G401 (cell line): ENCODE measurements around the gene CHRNA10. TPM values are rescaled to one million over a fixed set of nuclear protein-coding genes. Genes with fewer than 3 reads are reported as not detected.

Source experiments
- DNase-seq: peaks from one replicate; pipeline ENCODE4 v3.0.0-alpha.2; 2015; ENCODE audit warnings: low spot score
- in situ Hi-C: cut with HindIII; loops from 2 replicates; pipeline ENCODE4 v1.10.0; 2016; ENCODE audit warnings: low sequenced_read_pairs, mixed read lengths
- total RNA-seq: library from RNA; depleted of rRNA; stranded (reverse); fragments of >200 nt; shearing (Covaris generic); gene quantifications from 2 replicates; pipeline ENCODE4 v1.2.3, GENCODE V29; 2014

The CHRNA10 gene
- total RNA-seq, 1 experiment from 2014 or later, result 0.20 TPM

DNA sequence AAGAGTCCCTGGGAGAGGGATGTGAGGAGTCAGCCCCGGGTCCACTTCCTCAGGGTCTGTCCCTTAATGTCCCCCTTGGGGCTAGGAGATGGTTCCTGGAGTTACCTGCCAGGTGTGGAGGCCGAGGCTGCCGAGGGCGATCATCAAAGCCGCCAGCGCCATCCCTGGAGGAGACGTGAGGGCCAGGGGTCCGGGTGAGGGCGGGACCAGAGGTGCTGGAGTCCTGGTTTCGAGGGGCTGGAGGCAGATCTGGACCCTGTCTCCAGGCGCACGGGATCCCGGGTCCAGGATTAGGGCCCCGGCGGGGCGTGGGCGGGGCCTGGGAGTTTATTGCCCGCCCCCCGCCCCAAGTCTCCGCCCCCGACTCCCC lies 29.5 kb downstream of the CHRNA10 start, which contains the start of gene ART5:
ART5 (minus strand) TSS at position 292 of the 370 bp plus-strand sequence; CDS start at position 162, 130 bp downstream.
- in situ Hi-C loops, result no loop called here
- DNase-seq, result no peak

DNA sequence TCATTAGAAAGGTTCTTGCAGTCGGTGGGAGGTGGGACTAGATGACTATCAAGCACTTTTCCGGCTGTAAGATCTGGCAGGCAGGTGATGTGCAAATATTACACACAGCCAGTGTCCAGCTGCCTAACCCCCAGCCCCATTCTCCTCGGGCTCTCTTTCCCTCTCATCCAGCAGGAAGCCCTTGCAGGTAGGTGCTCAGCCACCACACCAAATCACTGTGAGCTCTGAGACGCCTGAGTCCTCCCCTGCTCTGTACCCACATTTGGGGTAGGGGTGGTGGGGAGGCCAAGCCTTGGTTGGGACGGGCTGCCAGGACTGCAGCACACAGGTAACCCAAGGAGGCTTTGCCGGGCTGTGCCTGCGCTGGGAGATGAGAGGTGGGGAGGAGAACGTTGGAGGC lies 30.0 kb downstream of the CHRNA10 start:
- in situ Hi-C loops, result no loop called here
- no peak for DNase-seq

DNA sequence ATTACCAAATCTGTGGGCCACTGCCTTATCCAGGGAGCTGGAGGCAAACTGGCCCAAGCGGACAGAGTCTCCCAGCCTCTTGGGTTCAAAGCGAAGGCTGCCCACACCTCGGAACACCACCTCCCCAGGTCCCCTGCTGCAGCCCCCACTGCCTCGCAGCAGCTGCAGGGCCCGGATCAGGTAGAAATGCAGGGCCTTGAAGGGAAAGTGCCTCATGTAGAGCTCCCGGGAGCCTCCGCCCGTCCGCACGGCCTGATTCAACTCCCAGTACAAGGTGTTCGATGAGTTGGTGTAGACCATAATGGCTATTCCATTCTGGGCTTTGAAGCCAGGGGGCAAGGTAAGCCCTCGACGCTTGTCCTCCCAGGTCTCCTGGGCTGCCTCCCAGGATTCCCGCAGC lies 31.3 kb downstream of the CHRNA10 start:
- DNase-seq, result no peak
- in situ Hi-C loops, result no loop called here

DNA sequence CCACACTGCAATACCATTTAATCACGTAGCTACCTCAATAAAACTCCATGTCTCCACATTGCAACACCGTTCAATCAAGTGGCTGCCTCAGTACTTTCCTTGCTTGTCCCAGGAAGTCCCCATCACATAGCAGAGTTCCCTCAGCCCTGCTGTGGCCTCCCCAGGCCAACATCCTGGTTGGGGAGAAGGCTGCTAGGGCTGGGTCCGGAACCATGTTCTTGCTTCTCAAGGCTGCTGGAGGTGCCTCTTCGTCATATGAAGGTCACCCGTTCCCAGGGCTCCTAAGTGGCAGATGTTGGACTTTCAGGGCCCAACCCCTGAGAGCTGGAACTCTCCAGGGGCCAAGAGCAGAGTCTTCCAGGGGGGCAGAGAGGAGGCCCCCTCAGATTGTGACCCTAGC lies 32.7 kb downstream of the CHRNA10 start:
- in situ Hi-C loops, result no loop called here

DNA sequence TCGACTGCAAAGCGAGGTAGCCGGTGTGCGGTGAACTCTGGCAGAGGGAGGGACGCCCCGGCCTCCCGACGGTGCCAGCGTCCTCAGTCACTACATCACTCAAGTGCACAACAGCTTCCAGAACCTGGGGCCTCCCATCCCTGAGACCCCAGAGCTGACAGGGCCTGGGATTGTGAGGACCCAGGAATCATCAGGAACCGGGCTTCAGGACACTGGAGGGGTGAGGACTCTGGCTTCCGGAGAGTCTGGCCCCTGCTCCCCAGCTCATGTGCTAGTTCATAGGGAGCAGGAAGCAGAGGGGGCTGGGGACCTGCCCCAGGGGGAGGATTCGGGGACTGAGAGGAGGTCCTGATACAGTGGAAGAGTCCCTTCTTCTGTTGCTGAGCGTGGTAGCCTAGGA lies 34.0 kb downstream of the CHRNA10 start:
- in situ Hi-C loops, result no loop called here
- no peak for DNase-seq

More for the DNA sequence above, 32.7 kb downstream of the CHRNA10 start:
- DNase-seq, result no peak

DNA sequence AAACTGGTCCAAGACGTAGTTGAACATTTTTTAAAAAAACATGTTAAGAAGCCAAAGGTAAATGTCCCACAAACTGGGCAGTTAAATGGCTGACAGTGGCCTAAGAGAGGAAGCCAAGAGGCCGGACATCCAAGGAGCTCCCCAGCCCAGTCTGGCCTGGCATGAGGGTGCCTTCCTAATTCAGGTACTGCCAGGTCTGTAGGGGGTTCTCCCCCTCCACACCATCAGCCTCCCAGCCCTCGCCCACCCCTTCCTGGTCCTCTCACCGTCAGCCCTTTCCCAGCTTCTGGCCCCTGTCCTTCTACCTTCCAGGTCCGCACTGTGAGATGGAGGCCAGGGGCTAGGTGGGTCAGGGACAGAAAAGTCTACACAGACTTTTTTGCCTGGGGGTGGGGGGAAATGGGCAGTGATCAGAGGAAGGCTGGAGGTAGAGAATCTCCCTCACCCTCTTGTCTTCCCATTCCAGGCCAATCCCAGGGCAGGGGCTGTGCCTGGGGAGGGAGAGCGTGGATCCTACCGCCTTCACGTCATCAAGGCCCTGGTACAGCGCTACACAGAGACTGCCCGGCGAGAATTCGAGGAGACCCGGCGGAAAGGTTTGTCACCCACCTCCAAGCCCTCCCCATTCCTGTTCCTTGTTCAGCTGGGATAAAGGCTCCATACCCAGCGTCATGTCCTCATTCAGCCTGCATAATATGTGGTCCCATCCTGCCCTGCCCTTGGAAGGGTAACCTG lies 35.4 kb downstream of the CHRNA10 start:
- DNase-seq, result no peak
- in situ Hi-C loops, result no loop called here

DNA sequence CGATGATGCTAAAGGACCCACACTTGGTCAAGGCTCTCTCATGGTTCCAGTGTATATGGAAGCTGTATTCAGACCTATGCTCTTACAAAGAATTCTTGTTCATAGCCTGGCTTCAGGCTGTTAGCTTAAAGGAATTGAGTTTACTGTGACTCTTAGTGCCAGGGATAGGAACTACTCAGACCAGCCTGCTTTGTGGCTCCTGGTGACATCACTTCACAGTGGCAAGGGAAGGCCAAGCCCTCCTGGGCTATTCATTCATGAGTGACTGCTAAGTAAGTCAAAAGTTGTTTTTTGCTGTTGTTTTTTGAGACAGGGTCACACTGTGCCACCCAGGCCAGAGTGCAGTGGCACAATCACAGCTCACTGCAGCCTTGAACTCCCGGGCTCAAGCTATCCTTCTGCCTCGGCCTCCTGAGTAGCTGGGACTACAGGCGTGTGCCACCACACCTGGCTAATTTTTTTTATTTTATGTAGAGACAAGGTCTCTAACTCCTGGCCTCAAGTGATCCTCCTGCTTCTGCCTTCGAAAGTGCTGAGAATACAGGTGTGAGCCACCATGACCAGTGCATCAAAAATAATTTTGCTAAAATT lies 39.0 kb downstream of the CHRNA10 start:
- no peak for DNase-seq
- in situ Hi-C loops, result no loop called here

DNA sequence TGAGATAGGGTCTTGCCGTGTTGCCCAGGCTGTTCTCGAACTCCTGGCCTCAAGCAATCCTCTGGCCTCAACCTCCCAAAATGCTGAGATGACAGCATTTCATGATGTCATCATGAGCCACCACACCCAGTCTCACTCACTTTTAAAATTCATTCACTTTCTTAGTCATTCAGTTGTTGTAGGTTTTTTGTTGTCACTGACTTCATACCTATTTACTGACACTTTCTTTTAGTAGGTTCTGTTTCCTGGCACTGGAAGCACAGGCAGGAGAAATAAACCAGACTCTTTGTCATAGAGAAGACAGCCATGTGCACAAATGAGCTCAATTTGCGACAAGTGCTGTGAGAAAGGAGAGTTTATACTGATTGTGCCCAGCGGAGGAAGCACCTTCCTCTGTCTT lies 39.9 kb downstream of the CHRNA10 start:
- in situ Hi-C loops, result no loop called here
- DNase-seq, result no peak

DNA sequence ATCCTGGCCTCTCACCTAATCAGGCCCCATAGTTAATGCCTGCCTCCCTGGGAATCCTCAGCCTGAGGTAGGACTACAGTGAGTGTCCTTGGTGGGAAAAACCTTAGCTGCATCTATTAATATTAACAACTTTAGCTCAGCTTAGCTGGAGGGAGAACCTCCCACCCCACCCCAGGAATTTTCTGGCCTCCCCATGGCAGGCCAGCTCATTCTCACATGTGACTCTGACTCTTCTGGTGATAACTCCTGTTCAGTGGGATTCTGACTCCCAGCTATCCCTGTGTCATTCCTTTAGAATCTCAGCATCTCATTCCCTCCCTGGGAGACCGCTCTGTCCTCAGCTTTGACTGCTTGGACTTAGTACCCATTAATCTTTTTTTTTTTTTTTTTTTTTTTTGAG lies 43.9 kb downstream of the CHRNA10 start:
- in situ Hi-C loops, result no loop called here

DNA sequence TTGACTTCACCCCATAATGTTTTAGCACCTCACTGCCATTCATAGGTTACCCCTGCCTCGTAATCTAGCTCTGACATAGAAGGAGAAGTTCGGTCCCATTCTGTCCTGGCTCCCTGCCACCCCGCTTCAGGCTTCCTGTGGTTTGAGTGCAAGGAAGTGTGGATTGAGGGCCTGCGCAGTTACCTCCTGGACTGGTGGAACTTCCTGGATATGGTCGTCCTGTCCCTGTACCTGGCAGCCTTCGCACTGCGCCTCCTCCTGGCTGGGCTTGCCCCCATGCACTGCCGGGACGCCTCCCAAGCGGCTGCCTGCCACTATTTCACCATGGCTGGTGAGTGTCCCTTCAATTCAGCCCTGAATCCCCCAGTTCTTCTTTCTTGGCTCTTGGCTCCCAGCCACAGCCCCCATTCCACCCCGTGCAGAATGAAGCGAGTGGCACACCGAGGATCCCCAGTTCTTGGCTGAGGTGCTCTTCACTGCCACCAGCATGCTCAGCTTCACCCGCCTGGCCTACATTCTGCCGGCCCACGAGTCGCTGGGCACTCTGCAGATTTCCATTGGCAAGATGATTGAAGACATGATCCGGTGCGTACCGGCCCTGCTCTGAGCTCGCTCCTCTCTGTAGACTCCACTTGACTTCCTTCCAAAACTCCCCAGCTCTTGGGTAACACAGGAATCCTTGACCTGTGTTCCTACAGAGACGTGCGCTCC lies 44.8 kb downstream of the CHRNA10 start:
- no peak for DNase-seq
- in situ Hi-C loops, result no loop called here

More for the DNA sequence above, 43.9 kb downstream of the CHRNA10 start:
- no peak for DNase-seq

DNA sequence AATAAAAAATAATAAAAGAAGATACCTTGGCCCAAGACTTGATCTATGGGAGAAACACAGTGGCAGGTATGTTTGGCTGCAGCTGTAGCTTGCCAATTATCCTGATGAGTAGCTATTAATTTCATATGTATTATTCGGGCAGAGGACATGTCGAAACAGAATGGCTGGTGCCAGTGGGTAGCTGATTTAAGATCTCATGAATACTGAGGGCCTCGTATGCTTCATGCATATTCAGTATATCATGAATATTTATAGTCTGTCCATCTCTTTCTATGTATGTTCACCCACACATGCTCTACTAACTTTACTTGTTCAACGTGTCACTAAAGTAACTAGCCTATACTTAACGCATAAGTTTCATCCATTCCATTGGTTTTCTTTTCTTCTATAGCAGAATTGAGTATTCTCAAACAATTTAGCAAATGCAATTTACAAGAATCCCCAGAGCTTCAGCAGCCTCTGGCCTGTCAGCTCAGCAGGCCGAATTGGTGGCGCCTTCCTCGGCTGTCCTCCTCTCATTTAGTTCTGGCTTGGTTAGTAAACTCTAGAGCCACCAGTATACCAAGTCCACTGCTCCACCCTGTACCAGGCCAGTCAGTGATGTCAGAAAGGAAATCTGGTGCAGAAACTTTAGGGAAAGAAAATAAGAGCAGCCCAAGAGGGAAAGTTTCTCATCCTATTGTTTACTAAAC lies 47.3 kb downstream of the CHRNA10 start:
- DNase-seq, result no peak
- in situ Hi-C loops, result no loop called here

DNA sequence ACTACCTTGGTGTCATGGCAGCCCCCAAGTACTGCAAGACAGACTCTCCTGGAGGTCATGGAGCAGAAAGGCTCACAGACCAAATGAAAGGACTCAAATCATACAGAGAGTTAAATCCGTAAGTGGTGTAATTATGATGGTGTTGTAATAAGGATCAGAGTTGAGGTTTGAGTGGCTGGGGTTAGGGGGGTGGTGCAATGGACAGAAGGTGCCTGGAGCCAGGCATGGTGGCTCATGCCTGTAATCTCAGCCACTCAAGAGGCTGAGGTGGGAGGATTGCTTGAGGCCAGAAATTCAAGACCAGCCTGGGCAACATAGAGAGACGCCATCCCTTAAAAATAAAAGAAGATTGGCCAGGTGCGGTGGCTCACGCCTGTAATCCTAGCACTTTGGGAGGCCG lies 48.1 kb downstream of the CHRNA10 start:
- in situ Hi-C loops, result no loop called here
- DNase-seq, result no peak

DNA sequence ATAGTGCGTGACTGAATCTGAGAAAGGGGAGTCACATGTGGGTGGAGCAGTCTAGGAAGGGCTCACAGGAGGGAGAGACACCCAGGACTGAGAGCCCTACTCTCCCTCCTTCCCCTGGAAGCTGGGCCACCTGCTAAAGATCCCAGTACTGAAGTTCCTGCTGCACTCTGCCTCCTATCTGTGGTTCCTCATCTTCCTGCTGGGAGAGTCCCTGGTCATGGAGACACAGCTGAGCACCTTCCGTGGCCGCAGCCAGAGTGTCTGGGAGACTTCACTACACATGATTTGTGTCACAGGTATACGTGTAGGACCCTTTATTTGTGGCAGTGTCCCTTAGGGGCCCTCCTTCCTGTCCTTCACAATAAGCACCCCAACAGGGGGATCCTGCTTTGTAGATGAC lies 48.7 kb downstream of the CHRNA10 start:
- DNase-seq, result no peak
- in situ Hi-C loops, result no loop called here

DNA sequence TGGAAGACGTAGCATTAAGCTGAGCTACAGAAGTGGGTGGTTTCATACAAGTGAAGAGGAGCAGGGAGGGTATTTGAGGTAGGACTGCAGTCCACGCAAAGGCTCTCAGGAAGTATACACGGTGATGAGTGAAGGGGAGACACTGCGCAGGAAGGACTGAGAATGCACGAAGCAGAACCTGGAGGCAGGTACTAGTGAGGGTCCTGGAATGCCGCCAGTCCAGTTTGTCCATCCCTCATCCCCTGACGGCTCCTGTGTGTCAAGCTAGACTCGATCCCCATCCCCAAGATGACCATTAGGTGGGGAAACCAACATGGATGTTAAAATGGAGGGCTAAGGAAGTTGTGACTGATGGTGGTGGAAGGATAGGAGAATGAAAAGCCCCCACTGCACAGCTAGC lies 53.2 kb downstream of the CHRNA10 start:
- no peak for DNase-seq
- in situ Hi-C loops, result no loop called here

DNA sequence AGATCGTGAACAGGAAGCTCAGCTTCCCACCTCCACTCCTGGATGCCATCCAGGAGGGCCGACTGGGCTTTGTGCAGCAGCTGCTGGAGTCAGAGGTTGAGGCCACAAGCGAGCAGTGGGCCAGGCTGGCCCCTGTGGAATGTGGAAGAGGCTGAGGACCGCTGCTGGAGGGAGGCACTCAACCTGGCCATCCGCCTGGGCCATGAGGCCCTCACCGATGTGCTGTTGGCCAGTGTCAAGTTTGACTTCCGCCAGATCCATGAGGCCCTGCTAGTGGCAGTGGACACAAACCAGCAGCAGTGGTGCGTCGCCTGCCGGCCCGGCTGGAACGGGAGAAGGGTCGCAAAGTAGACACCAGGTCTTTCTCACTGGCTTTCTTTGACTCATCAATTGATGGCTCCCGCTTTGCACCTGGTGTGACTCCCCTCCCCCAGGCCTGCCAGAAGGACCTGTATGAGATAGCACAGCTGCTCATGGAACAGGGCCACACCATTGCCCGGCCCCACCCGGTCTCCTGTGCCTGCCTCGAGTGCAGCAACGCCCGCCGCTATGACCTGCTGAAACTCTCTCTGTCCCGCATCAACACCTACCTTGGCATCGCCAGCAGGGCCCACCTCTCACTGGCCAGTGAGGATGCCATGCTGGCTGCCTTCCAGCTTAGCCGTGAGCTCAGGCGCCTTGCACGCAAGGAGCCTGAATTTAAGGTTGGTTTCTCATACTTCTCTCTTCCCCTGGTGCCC lies 54.3 kb downstream of the CHRNA10 start:
- in situ Hi-C loops, result no loop called here
- DNase-seq, result no peak

DNA sequence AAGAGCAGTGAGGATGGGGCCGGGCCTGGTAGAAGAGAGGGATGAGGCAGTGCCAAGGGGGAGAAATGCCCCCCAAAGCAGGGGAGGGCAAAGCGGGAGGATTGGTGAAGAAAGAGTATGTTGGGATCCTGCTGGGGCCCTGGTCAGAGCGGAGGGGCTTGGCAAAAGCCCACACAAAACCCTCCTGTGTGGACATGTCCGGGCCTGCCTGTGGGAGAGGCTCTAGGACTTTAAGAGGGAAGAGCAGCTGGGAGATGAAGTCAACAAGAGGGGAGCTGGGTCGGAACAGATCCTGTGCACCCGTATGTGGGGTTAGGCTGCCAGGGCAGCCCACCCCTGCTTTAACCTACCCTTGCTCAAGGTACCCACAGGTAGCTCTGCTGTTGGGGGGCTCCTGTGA lies 55.2 kb downstream of the CHRNA10 start:
- in situ Hi-C loops, result no loop called here

More for the DNA sequence above, 55.2 kb downstream of the CHRNA10 start:
- no peak for DNase-seq
